ENCODE measurements around the gene MRPL43.
A peak's percentile ranks its signal among the peaks of the same experiment; 100 is the strongest.

The MRPL43 gene

GRCh38 chr10:101001659-101002035 lies 14.3 kb upstream of the MRPL43 start:
- peak overlapping the region; percentile 79 to 82 for H3K4me3 ChIP-seq (replicated peaks in 1 of 2; ENCODE audit: low read depth in 2 of 2, low read length in 2 of 2)
- no peak for TF ChIP-seq CTCF (IDR thresholded peaks at IDR 0.05; ENCODE audit: low read depth, low read length)
- no peak for DNase-seq (ENCODE audit: low read depth in 2 of 2)

DNA sequence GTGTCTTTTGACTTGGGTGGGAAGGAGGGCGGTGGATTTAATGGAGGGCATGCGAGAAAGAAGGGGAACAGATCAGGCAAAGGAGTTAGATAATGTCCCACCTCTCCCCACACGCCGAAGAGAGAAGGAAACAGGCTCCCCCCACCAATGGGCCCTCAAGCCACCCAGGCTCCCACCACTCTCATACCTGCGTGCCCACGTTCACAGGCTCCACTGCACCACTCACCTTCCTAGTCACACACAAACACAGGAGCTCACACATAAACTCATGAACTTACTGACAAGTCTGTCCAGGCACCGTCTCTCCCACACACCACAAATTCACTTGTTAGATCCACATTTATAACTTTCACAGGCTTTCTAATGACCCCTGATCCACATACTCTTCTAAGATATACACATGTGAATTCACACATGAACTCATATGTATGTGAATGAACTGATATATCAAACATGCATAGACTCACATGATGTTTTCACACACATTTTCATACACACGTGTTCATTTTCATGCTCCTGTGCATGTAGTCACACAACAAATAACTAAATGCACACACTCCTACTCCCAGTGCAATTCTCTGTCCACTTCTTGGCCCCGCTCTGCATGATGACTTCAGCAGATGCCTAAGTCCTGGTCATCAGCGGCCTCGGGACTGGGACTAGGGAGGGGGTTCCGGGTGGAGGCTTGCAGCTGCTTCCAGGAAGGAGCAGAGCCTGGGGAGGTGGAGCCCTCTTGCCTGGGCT lies 13.8 kb upstream of the MRPL43 start:
- peak; percentile 94 to 95 for DNase-seq (ENCODE audit: low read depth in 2 of 2)
- no peak for TF ChIP-seq CTCF (IDR thresholded peaks at IDR 0.05; ENCODE audit: low read depth, low read length)
- H3K4me3 ChIP-seq (replicated peaks in 1 of 2; ENCODE audit: low read depth in 2 of 2, low read length in 2 of 2), result peak overlapping the region; percentile 79 to 82

GRCh38 chr10:101000127-101000914 lies 13.0 kb upstream of the MRPL43 start:
- TF ChIP-seq CTCF (IDR thresholded peaks at IDR 0.05; ENCODE audit: low read depth, low read length), result no peak
- peak in 1 of 2 donors; percentile 26 for DNase-seq (ENCODE audit: low read depth in 2 of 2)
- peak overlapping the region; percentile 79 to 82 for H3K4me3 ChIP-seq (replicated peaks in 1 of 2; ENCODE audit: low read depth in 2 of 2, low read length in 2 of 2)

DNA sequence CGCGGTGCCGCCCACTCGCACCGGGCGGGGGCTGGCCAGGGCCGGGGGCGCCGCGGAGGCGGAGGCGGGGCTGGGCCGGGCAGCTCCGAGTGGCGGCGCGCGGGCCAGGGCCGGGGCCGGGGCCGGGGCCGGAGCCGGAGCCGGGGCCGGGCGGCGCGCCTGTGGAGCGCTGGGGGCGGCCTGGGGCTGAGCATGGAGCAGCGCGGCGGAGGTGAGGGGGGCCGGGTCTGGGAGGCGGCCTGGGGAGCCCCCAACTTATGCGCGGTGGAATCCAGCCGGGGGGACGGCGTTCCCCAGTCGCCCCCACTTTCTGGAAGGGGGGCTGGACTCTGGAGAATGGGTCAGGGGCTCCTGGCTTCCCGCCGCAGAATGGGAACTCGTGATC lies 12.4 kb upstream of the MRPL43 start, which contains the start of gene LZTS2:
TSS of gene LZTS2 (plus strand) at position 67 of the 385 bp plus-strand sequence. CDS start 2,731 bp downstream, outside the sequence.
- H3K4me3 ChIP-seq (replicated peaks in 1 of 2; ENCODE audit: low read depth in 2 of 2, low read length in 2 of 2), result peak within 1 kb of the TSS; percentile 79 to 82
- TF ChIP-seq CTCF (IDR thresholded peaks at IDR 0.05; ENCODE audit: low read depth, low read length), result no peak
- no peak for DNase-seq (ENCODE audit: low read depth in 2 of 2)

GRCh38 chr10:100998991-100999741 lies 11.9 kb upstream of the MRPL43 start:
- DNase-seq (ENCODE audit: low read depth in 2 of 2), result peak; percentile 71 to 91
- peak overlapping the region; percentile 78 to 79 for H3K4me3 ChIP-seq (replicated peaks in 1 of 2; ENCODE audit: low read depth in 2 of 2, low read length in 2 of 2)
- peak; percentile 42 for TF ChIP-seq CTCF (IDR thresholded peaks at IDR 0.05; ENCODE audit: low read depth, low read length)

- peak; percentile 78 to 91 for DNase-seq (ENCODE audit: low read depth in 2 of 2)
- peak overlapping the region; percentile 78 to 79 for H3K4me3 ChIP-seq (replicated peaks in 1 of 2; ENCODE audit: low read depth in 2 of 2, low read length in 2 of 2)
- no peak for TF ChIP-seq CTCF (IDR thresholded peaks at IDR 0.05; ENCODE audit: low read depth, low read length)
Observed at GRCh38 chr10:100998183-100998990, 11.1 kb upstream of the MRPL43 start.
